Neural progenitor cell (in vitro differentiated cells): ENCODE measurements around the gene RTRAF. TPM values are rescaled to one million over a fixed set of nuclear protein-coding genes. Genes with fewer than 3 reads are reported as not detected.

Source experiments
- DNase-seq: peaks from one replicate; pipeline ENCODE4 v3.0.0-alpha.2; 2016; ENCODE audit warnings: low spot score
- H2AFZ ChIP-seq: fragments of 200-600 bp; sonication (generic); replicated peaks from 2 replicates; pipeline ENCODE4 v1.6.1; 2016; ENCODE audit warnings: antibody characterized with exemption
- H3F3A ChIP-seq: fragments of 200-600 bp; sonication (generic); 2 replicates; pipeline ENCODE4 v1.6.1; 2016; ENCODE audit warnings: antibody characterized with exemption, low read depth
- H3K27ac ChIP-seq: fragments of 200-600 bp; sonication (generic); 2 replicates; pipeline ENCODE4 v1.5.1; 2016; ENCODE audit warnings: mild to moderate bottlenecking
- H3K27me3 ChIP-seq: fragments of 200-600 bp; sonication (generic); 2 replicates; pipeline ENCODE4 v1.6.1; 2016; ENCODE audit warnings: mild to moderate bottlenecking, moderate library complexity
- H3K36me3 ChIP-seq: fragments of 200-600 bp; sonication (generic); 2 replicates; pipeline ENCODE4 v1.5.1; 2016
- H3K4me1 ChIP-seq: fragments of 200-600 bp; sonication (generic); 2 replicates; pipeline ENCODE4 v1.6.1; 2016; ENCODE audit warnings: mixed run types
- H3K4me2 ChIP-seq: fragments of 200-600 bp; sonication (generic); 2 replicates; pipeline ENCODE4 v1.6.1; 2016
- H3K4me3 ChIP-seq: fragments of 200-600 bp; sonication (generic); 2 replicates; pipeline ENCODE4 v1.5.1; 2016
- H3K79me2 ChIP-seq: fragments of 200-600 bp; sonication (generic); 2 replicates; pipeline ENCODE4 v1.6.1; 2016; ENCODE audit warnings: low read depth
- H3K9ac ChIP-seq: fragments of 200-600 bp; sonication (generic); 2 replicates; pipeline ENCODE4 v1.6.1; 2016
- H3K9me3 ChIP-seq: fragments of 200-600 bp; sonication (generic); 2 replicates; pipeline ENCODE4 v1.5.1; 2016; ENCODE audit warnings: low read depth
- H4K20me1 ChIP-seq: fragments of 200-600 bp; sonication (generic); 2 replicates; pipeline ENCODE4 v1.6.1; 2016; ENCODE audit warnings: low read depth
- H3K27ac Mint-ChIP-seq: 3 replicates; pipeline ENCODE4 v1.8.0; 2021; ENCODE audit warnings: mixed read lengths
- H3K27me3 Mint-ChIP-seq: 2 replicates; pipeline ENCODE4 v1.8.0; 2022; ENCODE audit warnings: low read depth, mild to moderate bottlenecking, inconsistent platforms, moderate library complexity, mixed read lengths; ENCODE audit not compliant: insufficient read depth
- H3K36me3 Mint-ChIP-seq: 3 replicates; pipeline ENCODE4 v1.8.0; 2021; ENCODE audit warnings: mixed read lengths
- H3K4me1 Mint-ChIP-seq: 3 replicates; pipeline ENCODE4 v1.8.0; 2021; ENCODE audit warnings: mixed read lengths
- H3K4me3 Mint-ChIP-seq: 3 replicates; pipeline ENCODE4 v1.8.0; 2021; ENCODE audit warnings: mild to moderate bottlenecking, moderate library complexity, mixed read lengths
- H3K9me3 Mint-ChIP-seq: 3 replicates; pipeline ENCODE4 v1.8.0; 2020; ENCODE audit warnings: mixed read lengths
- CTCF ChIP-seq: fragments of 200-600 bp; sonication (generic); IDR thresholded peaks from 2 replicates; pipeline ENCODE4 v1.5.1; 2017; ENCODE audit warnings: antibody characterized with exemption, mild to moderate bottlenecking
- EZH2 ChIP-seq: fragments of 200-600 bp; sonication (generic); IDR thresholded peaks from 2 replicates; pipeline ENCODE4 v1.6.1; 2017; ENCODE audit warnings: antibody characterized with exemption, mild to moderate bottlenecking, moderate library complexity
- EZH2phosphoT487 ChIP-seq: fragments of 200-600 bp; sonication (generic); IDR thresholded peaks from 2 replicates; pipeline ENCODE4 v1.6.1; 2017; ENCODE audit warnings: antibody characterized with exemption
- total RNA-seq: library from RNA; depleted of rRNA; stranded (reverse); fragments of >200 nt; gene quantifications from 2 replicates; pipeline ENCODE4 v1.2.3, GENCODE V29; 2015; ENCODE audit warnings: low replicate concordance

Gene RTRAF
- total RNA-seq, 1 donor from 2014 or later: 414 TPM

- no peak overlapping the region for H3K4me3 Mint-ChIP-seq
- peaks cover 3% of the 10 kb centered on the region for H3F3A ChIP-seq
- H3K9me3 ChIP-seq: no peaks in the 10 kb centered on the region
- no peaks in the 10 kb centered on the region for H3K79me2 ChIP-seq
- no peak overlapping the region for H3K9ac ChIP-seq
- H3K4me3 ChIP-seq: no peak overlapping the region
- no peak for TF ChIP-seq EZH2phosphoT487
- TF ChIP-seq EZH2: no peak
- no peak for TF ChIP-seq CTCF
- no peak overlapping the region for H2AFZ ChIP-seq
- no peaks in the 10 kb centered on the region for H4K20me1 ChIP-seq
- H3K4me1 Mint-ChIP-seq: peaks cover 13% of the 10 kb centered on the region
- DNase-seq: no peak
- no peaks in the 10 kb centered on the region for H3K27me3 ChIP-seq
- peaks cover 33% of the 10 kb centered on the region for H3K4me1 ChIP-seq
- no peaks in the 10 kb centered on the region for H3K9me3 Mint-ChIP-seq
- H3K27ac Mint-ChIP-seq: no peak overlapping the region
- no peaks in the 10 kb centered on the region for H3K36me3 ChIP-seq
- no peak overlapping the region for H3K4me2 ChIP-seq
- peaks cover 4% of the 10 kb centered on the region for H3K27me3 Mint-ChIP-seq
- peaks cover 6% of the 10 kb centered on the region for H3K36me3 Mint-ChIP-seq
- no peak overlapping the region for H3K27ac ChIP-seq
These were observed 28.9 kb downstream of the RTRAF start for GRCh38 chr14:52018252-52018651.

- Histone ChIP-seq H2AFZ (no peak overlapping the region), H3K27ac (no peak overlapping the region), H3K79me2 (no peaks in the 10 kb centered on the region), H3K4me1 (peaks cover 33% of the 10 kb centered on the region), H3K36me3 (no peaks in the 10 kb centered on the region), H3K27me3 (no peaks in the 10 kb centered on the region), H3F3A (no peaks in the 10 kb centered on the region), H3K9ac (no peak overlapping the region), H3K4me3 (no peak overlapping the region), H3K4me2 (no peak overlapping the region), H4K20me1 (no peaks in the 10 kb centered on the region), H3K9me3 (no peaks in the 10 kb centered on the region)
- TF ChIP-seq EZH2phosphoT487 (no peak), CTCF (no peak), EZH2 (no peak)
- DNase-seq: no peak
- peaks cover 13% of the 10 kb centered on the region for H3K4me1 Mint-ChIP-seq
- peaks cover 4% of the 10 kb centered on the region for H3K27me3 Mint-ChIP-seq
- no peaks in the 10 kb centered on the region for H3K9me3 Mint-ChIP-seq
- no peak overlapping the region for H3K27ac Mint-ChIP-seq
- no peak overlapping the region for H3K4me3 Mint-ChIP-seq
- peaks cover 6% of the 10 kb centered on the region for H3K36me3 Mint-ChIP-seq
These were observed 29.6 kb downstream of the RTRAF start for GRCh38 chr14:52018970-52019369.

GRCh38 chr14:52020161-52020714 is 30.9 kb downstream of the RTRAF start:
- Histone ChIP-seq H3K9ac (no peak overlapping the region), H3K27ac (no peak overlapping the region), H3K4me2 (no peak overlapping the region), H3K79me2 (no peaks in the 10 kb centered on the region), H2AFZ (no peak overlapping the region), H3F3A (no peaks in the 10 kb centered on the region), H3K4me3 (peak overlapping the region; percentile 4), H3K4me1 (peaks cover 33% of the 10 kb centered on the region), H3K27me3 (no peaks in the 10 kb centered on the region), H3K9me3 (no peaks in the 10 kb centered on the region), H3K36me3 (no peaks in the 10 kb centered on the region), H4K20me1 (no peaks in the 10 kb centered on the region)
- Mint-ChIP-seq H3K4me3 (no peak overlapping the region), H3K27ac (no peak overlapping the region), H3K27me3 (peaks cover 3% of the 10 kb centered on the region), H3K9me3 (peaks cover 2% of the 10 kb centered on the region), H3K36me3 (peaks cover 6% of the 10 kb centered on the region), H3K4me1 (peaks cover 8% of the 10 kb centered on the region)
- no peak for DNase-seq
- TF ChIP-seq CTCF (no peak), EZH2 (no peak), EZH2phosphoT487 (no peak)
